Fibroblast of pulmonary artery (primary cell): Measurements from ENCODE around the gene TMEM14B.
"Not testable (repeated sequence)": the region's sequence is repeated elsewhere in the genome, so short reads cannot be mapped to it uniquely, and the experiment has no call there.

ENCODE experiments used
- DNase-seq: peaks from one replicate; pipeline ENCODE4 v3.0.0-alpha.2; 2010; ENCODE audit warnings: low read depth
- H3K4me3 ChIP-seq: replicated peaks from 2 replicates; pipeline ENCODE4 v1.5.1; 2011; ENCODE audit warnings: low read depth, mild to moderate bottlenecking, control low read depth, low read length, moderate library complexity
- TF ChIP-seq, protein P1 (sequence below): IDR thresholded peaks from 2 replicates; pipeline ENCODE4 v1.5.1; 2011; ENCODE audit warnings: mild to moderate bottlenecking, control low read depth, low read length, inconsistent platforms; ENCODE audit errors: missing control alignments

TMEM14B gene

GRCh38 chr6:10733151-10733715 lies 14.4 kb upstream of the TMEM14B start:
- no peak overlapping the region for H3K4me3 ChIP-seq
- TF ChIP-seq, protein P1, sequence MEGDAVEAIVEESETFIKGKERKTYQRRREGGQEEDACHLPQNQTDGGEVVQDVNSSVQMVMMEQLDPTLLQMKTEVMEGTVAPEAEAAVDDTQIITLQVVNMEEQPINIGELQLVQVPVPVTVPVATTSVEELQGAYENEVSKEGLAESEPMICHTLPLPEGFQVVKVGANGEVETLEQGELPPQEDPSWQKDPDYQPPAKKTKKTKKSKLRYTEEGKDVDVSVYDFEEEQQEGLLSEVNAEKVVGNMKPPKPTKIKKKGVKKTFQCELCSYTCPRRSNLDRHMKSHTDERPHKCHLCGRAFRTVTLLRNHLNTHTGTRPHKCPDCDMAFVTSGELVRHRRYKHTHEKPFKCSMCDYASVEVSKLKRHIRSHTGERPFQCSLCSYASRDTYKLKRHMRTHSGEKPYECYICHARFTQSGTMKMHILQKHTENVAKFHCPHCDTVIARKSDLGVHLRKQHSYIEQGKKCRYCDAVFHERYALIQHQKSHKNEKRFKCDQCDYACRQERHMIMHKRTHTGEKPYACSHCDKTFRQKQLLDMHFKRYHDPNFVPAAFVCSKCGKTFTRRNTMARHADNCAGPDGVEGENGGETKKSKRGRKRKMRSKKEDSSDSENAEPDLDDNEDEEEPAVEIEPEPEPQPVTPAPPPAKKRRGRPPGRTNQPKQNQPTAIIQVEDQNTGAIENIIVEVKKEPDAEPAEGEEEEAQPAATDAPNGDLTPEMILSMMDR: no peak
- no peak for DNase-seq

- DNase-seq: no peak
- H3K4me3 ChIP-seq: no peak overlapping the region
- TF ChIP-seq, protein P1: no peak
Measured at GRCh38 chr6:10733863-10734262, 13.7 kb upstream of the TMEM14B start.

DNA sequence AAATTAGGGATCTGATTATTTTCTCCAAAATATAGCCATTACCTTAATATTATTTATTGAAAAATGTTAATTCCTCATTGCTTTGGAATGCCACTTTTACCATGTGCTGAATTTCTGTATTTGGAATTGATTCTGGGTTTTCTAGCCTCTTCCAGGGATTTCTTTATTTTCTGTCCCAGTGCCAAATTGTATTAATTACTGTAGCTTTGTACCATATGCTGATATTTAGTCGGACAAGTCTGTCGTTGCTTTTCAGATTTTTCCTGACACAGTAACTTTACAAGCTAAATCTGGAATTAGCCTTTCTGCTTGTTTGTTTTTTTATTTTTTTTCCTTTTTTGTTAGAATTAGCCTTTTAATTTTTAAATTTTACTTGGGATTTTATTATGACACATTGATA lies 10.9 kb upstream of the TMEM14B start:
- DNase-seq: no peak
- TF ChIP-seq, protein P1: no peak
- no peak overlapping the region for H3K4me3 ChIP-seq

- TF ChIP-seq, protein P1: no peak
- no peak for DNase-seq
- no peak overlapping the region for H3K4me3 ChIP-seq
Measured at GRCh38 chr6:10740061-10740460, 7.5 kb upstream of the TMEM14B start.

- H3K4me3 ChIP-seq, DNase-seq: not testable (repeated sequence)
Measured at GRCh38 chr6:10741643-10742042, 6.0 kb upstream of the TMEM14B start.

DNA sequence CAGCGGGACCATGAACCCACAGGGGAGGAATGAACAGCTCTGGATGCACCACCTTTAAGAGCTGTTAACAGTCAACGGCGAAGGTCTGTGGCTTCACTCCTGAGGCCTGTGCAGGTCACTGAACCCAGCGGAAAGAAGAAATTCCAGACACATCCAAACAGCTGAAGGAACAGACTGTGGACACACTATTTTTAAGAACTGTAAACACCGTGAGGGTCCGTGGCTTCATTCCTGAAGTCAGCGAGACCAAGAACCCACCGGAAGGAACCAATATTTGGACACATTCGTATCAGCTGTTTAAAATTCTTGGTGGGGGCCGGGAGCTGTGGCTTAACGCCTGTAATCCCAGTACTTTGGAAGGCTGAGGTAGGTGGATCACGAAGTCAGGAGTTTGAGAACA lies 5.4 kb upstream of the TMEM14B start:
- TF ChIP-seq, protein P1: no peak
- no peak overlapping the region for H3K4me3 ChIP-seq

GRCh38 chr6:10743515-10743914 lies 4.1 kb upstream of the TMEM14B start:
- no peak for DNase-seq
- TF ChIP-seq, protein P1: no peak
- no peak overlapping the region for H3K4me3 ChIP-seq

More for the DNA sequence above, 5.4 kb upstream of the TMEM14B start:
- DNase-seq: no peak
